Sigmoid colon (tissue), 4 donors: Measurements from ENCODE around the gene RERG.
A peak's percentile ranks its signal among the peaks of the same experiment; 100 is the strongest.

Experiments
- POLR2A ChIP-seq, 2 donors: fragments of 450-650 bp; IDR thresholded peaks; one replicate each; pipeline ENCODE4 v1.6.1; 2016; ENCODE audit warnings: antibody characterized with exemption in 2 of 2, mild to moderate bottlenecking in 2 of 2, moderate library complexity in 2 of 2
- POLR2AphosphoS5 ChIP-seq, 4 donors: sonication (generic); formaldehyde crosslinking; IDR thresholded peaks; one replicate each; pipeline ENCODE4 v1.6.1; 2017; ENCODE audit warnings: antibody characterized with exemption in 4 of 4
- TF ChIP-seq, protein P1 (sequence below), 4 experiments: fragments of 450-650 bp in 3 of 4; fragments of 200-600 bp in 1 of 4; IDR thresholded peaks; one replicate each; pipeline ENCODE4 v1.5.1; 2016 to 2019; ENCODE audit warnings: antibody characterized with exemption in 4 of 4, mild to moderate bottlenecking in 3 of 4, moderate library complexity in 2 of 4

DNA sequence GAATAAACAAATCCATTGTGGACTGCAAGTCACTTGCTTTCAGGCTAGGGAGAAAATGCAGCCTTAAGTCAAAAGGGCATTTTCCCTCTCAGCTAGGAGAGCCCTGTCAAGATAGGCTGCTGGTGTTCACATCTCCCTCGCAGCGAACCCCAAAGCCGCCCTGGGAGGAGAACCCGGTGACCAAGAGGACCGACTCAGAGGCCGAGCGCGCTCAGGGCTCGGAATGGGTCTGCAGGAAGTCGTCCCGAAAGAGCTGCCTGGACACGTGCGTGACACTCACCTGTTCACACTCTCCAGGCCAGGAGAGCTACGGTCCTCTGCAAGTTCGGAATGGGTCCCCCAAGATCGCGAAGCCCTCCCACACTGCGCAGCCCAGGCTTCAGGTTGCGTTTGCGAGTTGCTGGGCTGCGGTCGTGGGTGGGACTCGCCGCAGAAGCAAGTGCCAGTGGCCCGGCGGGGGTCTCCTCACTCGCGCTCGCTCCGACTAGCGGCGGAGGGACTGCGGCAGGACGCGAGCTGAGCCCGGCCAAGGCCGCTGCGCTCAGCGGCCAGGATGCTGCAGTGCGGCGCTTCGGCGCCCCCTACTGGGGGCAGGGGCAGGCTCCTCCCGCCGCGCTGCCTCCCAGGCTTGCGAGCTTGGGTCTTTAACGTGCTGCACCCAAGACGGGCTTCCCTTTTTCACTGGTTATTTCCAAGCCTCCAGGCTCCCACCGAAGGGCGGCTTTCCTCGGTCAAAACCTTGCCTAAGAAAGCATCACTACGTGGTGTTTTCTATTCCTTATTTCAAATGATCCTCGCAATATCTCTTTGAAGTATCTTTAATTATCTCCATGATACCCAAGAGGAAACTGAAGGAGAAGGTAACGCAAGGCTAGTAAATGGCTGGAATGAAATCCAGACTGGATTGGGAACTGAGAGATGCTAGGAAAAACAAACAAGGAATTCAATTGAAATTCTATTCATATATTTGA, at the start of gene RERG:
- TF ChIP-seq POLR2A (IDR thresholded peaks at IDR 0.05), result no peak
- TF ChIP-seq, protein P1, sequence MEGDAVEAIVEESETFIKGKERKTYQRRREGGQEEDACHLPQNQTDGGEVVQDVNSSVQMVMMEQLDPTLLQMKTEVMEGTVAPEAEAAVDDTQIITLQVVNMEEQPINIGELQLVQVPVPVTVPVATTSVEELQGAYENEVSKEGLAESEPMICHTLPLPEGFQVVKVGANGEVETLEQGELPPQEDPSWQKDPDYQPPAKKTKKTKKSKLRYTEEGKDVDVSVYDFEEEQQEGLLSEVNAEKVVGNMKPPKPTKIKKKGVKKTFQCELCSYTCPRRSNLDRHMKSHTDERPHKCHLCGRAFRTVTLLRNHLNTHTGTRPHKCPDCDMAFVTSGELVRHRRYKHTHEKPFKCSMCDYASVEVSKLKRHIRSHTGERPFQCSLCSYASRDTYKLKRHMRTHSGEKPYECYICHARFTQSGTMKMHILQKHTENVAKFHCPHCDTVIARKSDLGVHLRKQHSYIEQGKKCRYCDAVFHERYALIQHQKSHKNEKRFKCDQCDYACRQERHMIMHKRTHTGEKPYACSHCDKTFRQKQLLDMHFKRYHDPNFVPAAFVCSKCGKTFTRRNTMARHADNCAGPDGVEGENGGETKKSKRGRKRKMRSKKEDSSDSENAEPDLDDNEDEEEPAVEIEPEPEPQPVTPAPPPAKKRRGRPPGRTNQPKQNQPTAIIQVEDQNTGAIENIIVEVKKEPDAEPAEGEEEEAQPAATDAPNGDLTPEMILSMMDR (IDR thresholded peaks at IDR 0.05), result peak; percentile 91 to 99 (median 97)
- peak; percentile 49 to 83 (median 62) for TF ChIP-seq POLR2AphosphoS5 (IDR thresholded peaks at IDR 0.05)
